CD4-positive, alpha-beta T cell treated with Interleukin-2 at 100 ng/mL for 4 hours (primary cell): ENCODE results near the gene AP1M1.

Experiments used
- DNase-seq: peaks from one replicate; pipeline ENCODE4 v3.0.0-alpha.2; 2020; ENCODE audit warnings: low spot score

The AP1M1 gene

GRCh38 chr19:16207490-16208025 is 9.8 kb downstream of the AP1M1 start:
- DNase-seq = no peak

- DNase-seq = no peak
Observed at GRCh38 chr19:16208064-16208759, 10.5 kb downstream of the AP1M1 start.

- DNase-seq = no peak
Observed at GRCh38 chr19:16208847-16209665, 11.3 kb downstream of the AP1M1 start.

- DNase-seq = no peak
Observed at GRCh38 chr19:16210168-16210567, 12.5 kb downstream of the AP1M1 start.

GRCh38 chr19:16213076-16213475 is 15.4 kb downstream of the AP1M1 start:
- DNase-seq = no peak

- DNase-seq = peak; percentile 13
Observed at GRCh38 chr19:16216744-16217670, 19.3 kb downstream of the AP1M1 start.

- no peak for DNase-seq
Observed at GRCh38 chr19:16217716-16218451, 20.2 kb downstream of the AP1M1 start.

- no peak for DNase-seq
Observed at GRCh38 chr19:16218851-16219250, 21.1 kb downstream of the AP1M1 start.

- DNase-seq = no peak
Observed at GRCh38 chr19:16222806-16223205, 25.1 kb downstream of the AP1M1 start.

- DNase-seq = no peak
Observed at GRCh38 chr19:16223746-16224145, 26.0 kb downstream of the AP1M1 start.

- DNase-seq = no peak
Observed at GRCh38 chr19:16224293-16225045, 26.8 kb downstream of the AP1M1 start.

GRCh38 chr19:16225279-16226183 is 27.8 kb downstream of the AP1M1 start:
- no peak for DNase-seq

- no peak for DNase-seq
Observed at GRCh38 chr19:16226184-16226591, 28.5 kb downstream of the AP1M1 start.

GRCh38 chr19:16226878-16227836 is 29.4 kb downstream of the AP1M1 start:
- no peak for DNase-seq

GRCh38 chr19:16227837-16228636 is 30.3 kb downstream of the AP1M1 start:
- no peak for DNase-seq

- no peak for DNase-seq
Observed at GRCh38 chr19:16228637-16229321, 31.1 kb downstream of the AP1M1 start.

- DNase-seq = no peak
Observed at GRCh38 chr19:16229322-16229641, 31.6 kb downstream of the AP1M1 start.
